ENCODE data around the gene MFSD6. TPM values are rescaled to one million over a fixed set of nuclear protein-coding genes. Genes with fewer than 3 reads are reported as not detected.

MFSD6 gene
- total and polyA plus RNA-seq, 12 donors, result 9.3 to 253 (median 93.4) TPM

- DNase-seq, result no peak
- Histone ChIP-seq H3K4me1 (replicated peaks in 1 of 2) (peaks cover 0 to 17% of the 10 kb centered on the region in 2 donors), H3K27me3 (no peaks in the 10 kb centered on the region), H3K36me3 (replicated peaks in 1 of 2) (no peaks in the 10 kb centered on the region), H3K4me3 (peak overlapping the region in 3 of 4 donors; percentile 75 to 78 (median 77)), H3K27ac (peak overlapping the region in 4 of 5 donors; percentile 87 to 95 (median 92)), H3K9me3 (replicated peaks in 1 of 3) (no peaks in the 10 kb centered on the region)
- intact Hi-C loops (cut with DNase I), result loop anchor here (10.0 kb wide), 2 partner anchors 110 to 120 kb away; partner anchors contain the start of gene NAB1 (in 1 of the 2)
- TF ChIP-seq CTCF (IDR thresholded peaks at IDR 0.05) (no peak), POLR2A (IDR thresholded peaks at IDR 0.05) (no peak)
- 3 to 7% (median 4%) methylated on average over 7 of the region's 7 CpGs for WGBS, 4 donors
These were observed 126.9 kb downstream of the MFSD6 start for GRCh38 chr2:190535121-190535439.

DNA sequence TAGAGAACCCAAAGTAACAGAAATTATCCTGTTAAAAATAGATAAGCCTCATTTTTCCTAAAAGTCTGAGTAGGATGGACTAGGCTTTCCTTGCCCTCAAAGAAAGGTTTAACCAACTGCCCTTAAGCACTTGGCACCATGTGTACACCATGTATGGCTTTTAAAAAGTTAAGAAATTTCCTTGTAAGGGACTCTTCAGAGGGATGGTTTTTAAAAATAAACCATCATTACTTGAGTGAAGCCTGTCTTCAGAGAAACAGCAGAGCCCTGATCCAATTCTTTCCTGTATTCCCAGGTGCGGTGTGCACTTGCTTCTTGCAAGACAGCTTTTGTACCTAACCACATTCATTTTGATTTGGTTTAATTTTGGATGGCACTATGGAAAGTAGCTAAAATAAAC is 127.4 kb downstream of the MFSD6 start:
- no peak for DNase-seq
- Histone ChIP-seq H3K27ac (peak overlapping the region in 3 of 5 donors; percentile 87 to 95 (median 91)), H3K9me3 (replicated peaks in 1 of 3) (no peaks in the 10 kb centered on the region), H3K4me1 (replicated peaks in 1 of 2) (peaks cover 0 to 17% of the 10 kb centered on the region in 2 donors), H3K36me3 (replicated peaks in 1 of 2) (no peaks in the 10 kb centered on the region), H3K27me3 (no peaks in the 10 kb centered on the region), H3K4me3 (peak overlapping the region in 1 of 4 donors; percentile 77)
- no peak for TF ChIP-seq CTCF (IDR thresholded peaks at IDR 0.05)
- WGBS, 4 donors, result 70 to 88% (median 79%) methylated on average over 1 of the region's 1 CpG
- intact Hi-C loops (cut with DNase I), result loop anchor here (10.0 kb wide), 2 partner anchors 109 to 119 kb away; partner anchors contain the start of gene NAB1 (in 1 of the 2)

GRCh38 chr2:190537765-190538164 is 129.6 kb downstream of the MFSD6 start:
- no peaks in the 10 kb centered on the region for H3K36me3 ChIP-seq (replicated peaks in 1 of 2)
- H3K4me3 ChIP-seq, result no peak overlapping the region
- H3K27me3 ChIP-seq, result no peaks in the 10 kb centered on the region
- intact Hi-C loops (cut with DNase I), result loop anchor here (10.0 kb wide), 2 partner anchors 107 to 117 kb away; partner anchors contain the start of gene NAB1 (in 1 of the 2)
- TF ChIP-seq POLR2A (IDR thresholded peaks at IDR 0.05) (no peak), CTCF (IDR thresholded peaks at IDR 0.05) (no peak)
- peaks cover 0 to 17% of the 10 kb centered on the region in 2 donors for H3K4me1 ChIP-seq (replicated peaks in 1 of 2)
- peaks cover 0 to 12% (median 0%) of the 10 kb centered on the region in 3 donors for H3K9me3 ChIP-seq (replicated peaks in 1 of 3)
- WGBS, 4 donors, result 84 to 95% (median 93%) methylated on average over 1 of the region's 1 CpG
- no peak for DNase-seq
- no peak overlapping the region for H3K27ac ChIP-seq

- TF ChIP-seq CTCF (IDR thresholded peaks at IDR 0.05) (no peak), POLR2A (IDR thresholded peaks at IDR 0.05) (no peak)
- peaks cover 0 to 12% (median 0%) of the 10 kb centered on the region in 3 donors for H3K9me3 ChIP-seq (replicated peaks in 1 of 3)
- intact Hi-C loops (cut with DNase I), result loop anchor here (10.0 kb wide), 2 partner anchors 107 to 117 kb away; partner anchors contain the start of gene NAB1 (in 1 of the 2)
These were observed 130.0 kb downstream of the MFSD6 start for GRCh38 chr2:190538201-190538600.

More at GRCh38 chr2:190538201-190538600, 130.0 kb downstream of the MFSD6 start:
- H3K4me3 ChIP-seq, result no peak overlapping the region
- DNase-seq, result no peak
- H3K27me3 ChIP-seq, result no peaks in the 10 kb centered on the region
- H3K27ac ChIP-seq, result no peak overlapping the region
- no peaks in the 10 kb centered on the region for H3K36me3 ChIP-seq (replicated peaks in 1 of 2)
- H3K4me1 ChIP-seq (replicated peaks in 1 of 2), result peaks cover 0 to 17% of the 10 kb centered on the region in 2 donors
